Measurements from ENCODE around the gene RNF207. TPM values are rescaled to one million over a fixed set of nuclear protein-coding genes. Genes with fewer than 3 reads are reported as not detected.
A peak's percentile ranks its signal among the peaks of the same experiment; 100 is the strongest.

Gene RNF207
- total and polyA plus RNA-seq, 2 of the 8 experiments (the other 6 are each of a cell fraction or from before 2014, with no cell fraction given): 3.9 to 5.4 TPM

DNA sequence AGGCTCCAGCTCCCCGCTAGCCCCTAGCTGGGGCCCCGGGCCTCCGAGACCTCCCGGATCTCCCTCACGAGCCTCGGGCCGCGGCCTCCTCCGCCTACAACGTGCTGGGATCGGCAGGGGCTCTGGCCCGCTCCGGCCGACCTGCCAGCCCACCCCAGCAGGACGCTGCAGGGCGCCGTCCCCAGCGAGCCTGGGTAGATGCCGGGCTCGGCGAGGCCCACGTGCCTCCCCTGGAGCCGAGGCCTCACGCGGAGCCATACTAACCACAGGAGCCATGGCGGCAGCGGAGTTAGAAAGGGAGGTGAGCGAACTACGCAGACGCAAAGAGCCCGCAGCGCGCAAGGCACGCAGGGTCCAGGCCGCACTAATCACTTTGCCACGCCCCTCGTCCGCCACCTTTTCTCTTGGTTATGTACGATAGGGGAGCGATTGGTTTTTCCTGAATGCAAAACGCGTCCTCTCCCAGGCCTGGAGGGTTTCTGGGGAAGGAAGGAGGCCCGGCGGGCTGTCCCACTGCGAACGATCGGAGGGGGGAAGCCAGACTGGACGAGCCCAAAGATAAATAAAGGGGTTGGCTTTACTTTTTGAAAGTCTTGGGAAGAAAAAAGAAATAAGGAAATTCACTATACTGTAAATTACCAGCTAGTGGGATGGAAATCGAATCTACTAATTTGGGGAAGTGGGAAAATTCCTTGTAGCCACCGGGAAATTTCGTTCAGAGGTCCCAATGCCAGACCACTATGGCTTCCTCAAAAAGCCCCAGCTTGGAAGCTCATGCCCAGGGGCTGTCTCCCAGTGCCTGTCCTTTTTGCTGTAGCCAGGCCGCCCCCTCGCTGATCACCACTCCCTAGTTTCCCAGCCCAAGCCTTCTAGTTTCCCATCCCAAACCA lies 6.4 kb upstream of the RNF207 start, which contains the start of gene RPL22 (continued):
- TF ChIP-seq, protein P1, sequence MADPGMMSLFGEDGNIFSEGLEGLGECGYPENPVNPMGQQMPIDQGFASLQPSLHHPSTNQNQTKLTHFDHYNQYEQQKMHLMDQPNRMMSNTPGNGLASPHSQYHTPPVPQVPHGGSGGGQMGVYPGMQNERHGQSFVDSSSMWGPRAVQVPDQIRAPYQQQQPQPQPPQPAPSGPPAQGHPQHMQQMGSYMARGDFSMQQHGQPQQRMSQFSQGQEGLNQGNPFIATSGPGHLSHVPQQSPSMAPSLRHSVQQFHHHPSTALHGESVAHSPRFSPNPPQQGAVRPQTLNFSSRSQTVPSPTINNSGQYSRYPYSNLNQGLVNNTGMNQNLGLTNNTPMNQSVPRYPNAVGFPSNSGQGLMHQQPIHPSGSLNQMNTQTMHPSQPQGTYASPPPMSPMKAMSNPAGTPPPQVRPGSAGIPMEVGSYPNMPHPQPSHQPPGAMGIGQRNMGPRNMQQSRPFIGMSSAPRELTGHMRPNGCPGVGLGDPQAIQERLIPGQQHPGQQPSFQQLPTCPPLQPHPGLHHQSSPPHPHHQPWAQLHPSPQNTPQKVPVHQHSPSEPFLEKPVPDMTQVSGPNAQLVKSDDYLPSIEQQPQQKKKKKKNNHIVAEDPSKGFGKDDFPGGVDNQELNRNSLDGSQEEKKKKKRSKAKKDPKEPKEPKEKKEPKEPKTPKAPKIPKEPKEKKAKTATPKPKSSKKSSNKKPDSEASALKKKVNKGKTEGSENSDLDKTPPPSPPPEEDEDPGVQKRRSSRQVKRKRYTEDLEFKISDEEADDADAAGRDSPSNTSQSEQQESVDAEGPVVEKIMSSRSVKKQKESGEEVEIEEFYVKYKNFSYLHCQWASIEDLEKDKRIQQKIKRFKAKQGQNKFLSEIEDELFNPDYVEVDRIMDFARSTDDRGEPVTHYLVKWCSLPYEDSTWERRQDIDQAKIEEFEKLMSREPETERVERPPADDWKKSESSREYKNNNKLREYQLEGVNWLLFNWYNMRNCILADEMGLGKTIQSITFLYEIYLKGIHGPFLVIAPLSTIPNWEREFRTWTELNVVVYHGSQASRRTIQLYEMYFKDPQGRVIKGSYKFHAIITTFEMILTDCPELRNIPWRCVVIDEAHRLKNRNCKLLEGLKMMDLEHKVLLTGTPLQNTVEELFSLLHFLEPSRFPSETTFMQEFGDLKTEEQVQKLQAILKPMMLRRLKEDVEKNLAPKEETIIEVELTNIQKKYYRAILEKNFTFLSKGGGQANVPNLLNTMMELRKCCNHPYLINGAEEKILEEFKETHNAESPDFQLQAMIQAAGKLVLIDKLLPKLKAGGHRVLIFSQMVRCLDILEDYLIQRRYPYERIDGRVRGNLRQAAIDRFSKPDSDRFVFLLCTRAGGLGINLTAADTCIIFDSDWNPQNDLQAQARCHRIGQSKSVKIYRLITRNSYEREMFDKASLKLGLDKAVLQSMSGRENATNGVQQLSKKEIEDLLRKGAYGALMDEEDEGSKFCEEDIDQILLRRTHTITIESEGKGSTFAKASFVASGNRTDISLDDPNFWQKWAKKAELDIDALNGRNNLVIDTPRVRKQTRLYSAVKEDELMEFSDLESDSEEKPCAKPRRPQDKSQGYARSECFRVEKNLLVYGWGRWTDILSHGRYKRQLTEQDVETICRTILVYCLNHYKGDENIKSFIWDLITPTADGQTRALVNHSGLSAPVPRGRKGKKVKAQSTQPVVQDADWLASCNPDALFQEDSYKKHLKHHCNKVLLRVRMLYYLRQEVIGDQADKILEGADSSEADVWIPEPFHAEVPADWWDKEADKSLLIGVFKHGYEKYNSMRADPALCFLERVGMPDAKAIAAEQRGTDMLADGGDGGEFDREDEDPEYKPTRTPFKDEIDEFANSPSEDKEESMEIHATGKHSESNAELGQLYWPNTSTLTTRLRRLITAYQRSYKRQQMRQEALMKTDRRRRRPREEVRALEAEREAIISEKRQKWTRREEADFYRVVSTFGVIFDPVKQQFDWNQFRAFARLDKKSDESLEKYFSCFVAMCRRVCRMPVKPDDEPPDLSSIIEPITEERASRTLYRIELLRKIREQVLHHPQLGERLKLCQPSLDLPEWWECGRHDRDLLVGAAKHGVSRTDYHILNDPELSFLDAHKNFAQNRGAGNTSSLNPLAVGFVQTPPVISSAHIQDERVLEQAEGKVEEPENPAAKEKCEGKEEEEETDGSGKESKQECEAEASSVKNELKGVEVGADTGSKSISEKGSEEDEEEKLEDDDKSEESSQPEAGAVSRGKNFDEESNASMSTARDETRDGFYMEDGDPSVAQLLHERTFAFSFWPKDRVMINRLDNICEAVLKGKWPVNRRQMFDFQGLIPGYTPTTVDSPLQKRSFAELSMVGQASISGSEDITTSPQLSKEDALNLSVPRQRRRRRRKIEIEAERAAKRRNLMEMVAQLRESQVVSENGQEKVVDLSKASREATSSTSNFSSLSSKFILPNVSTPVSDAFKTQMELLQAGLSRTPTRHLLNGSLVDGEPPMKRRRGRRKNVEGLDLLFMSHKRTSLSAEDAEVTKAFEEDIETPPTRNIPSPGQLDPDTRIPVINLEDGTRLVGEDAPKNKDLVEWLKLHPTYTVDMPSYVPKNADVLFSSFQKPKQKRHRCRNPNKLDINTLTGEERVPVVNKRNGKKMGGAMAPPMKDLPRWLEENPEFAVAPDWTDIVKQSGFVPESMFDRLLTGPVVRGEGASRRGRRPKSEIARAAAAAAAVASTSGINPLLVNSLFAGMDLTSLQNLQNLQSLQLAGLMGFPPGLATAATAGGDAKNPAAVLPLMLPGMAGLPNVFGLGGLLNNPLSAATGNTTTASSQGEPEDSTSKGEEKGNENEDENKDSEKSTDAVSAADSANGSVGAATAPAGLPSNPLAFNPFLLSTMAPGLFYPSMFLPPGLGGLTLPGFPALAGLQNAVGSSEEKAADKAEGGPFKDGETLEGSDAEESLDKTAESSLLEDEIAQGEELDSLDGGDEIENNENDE (IDR thresholded peaks at IDR 0.05; ENCODE audit: insufficient replicate concordance, low read length): no peak
- no peak for TF ChIP-seq CBX5 (IDR thresholded peaks at IDR 0.05; ENCODE audit: low read depth, low read length)
- TF ChIP-seq PHF8 (conservative IDR thresholded peaks at IDR 0.05; ENCODE audit: low read depth, low read length): peak; percentile 90
- TF ChIP-seq CREB1 (IDR thresholded peaks at IDR 0.05): peak; percentile 72
- TF ChIP-seq RBBP5 (IDR thresholded peaks at IDR 0.05; ENCODE audit: borderline replicate concordance, low read depth, low read length): no peak
- TF ChIP-seq TCF12 (IDR thresholded peaks at IDR 0.05; ENCODE audit: low read depth, low read length): no peak
- TF ChIP-seq, protein P2, sequence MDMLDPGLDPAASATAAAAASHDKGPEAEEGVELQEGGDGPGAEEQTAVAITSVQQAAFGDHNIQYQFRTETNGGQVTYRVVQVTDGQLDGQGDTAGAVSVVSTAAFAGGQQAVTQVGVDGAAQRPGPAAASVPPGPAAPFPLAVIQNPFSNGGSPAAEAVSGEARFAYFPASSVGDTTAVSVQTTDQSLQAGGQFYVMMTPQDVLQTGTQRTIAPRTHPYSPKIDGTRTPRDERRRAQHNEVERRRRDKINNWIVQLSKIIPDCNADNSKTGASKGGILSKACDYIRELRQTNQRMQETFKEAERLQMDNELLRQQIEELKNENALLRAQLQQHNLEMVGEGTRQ (IDR thresholded peaks at IDR 0.05; ENCODE audit: low read length): peak; percentile 40; the same call in 1 of the 2 replicates
- TF ChIP-seq POU5F1 (IDR thresholded peaks at IDR 0.05; ENCODE audit: low read depth, low read length): 0 out of 2 replicates have a peak, but pooled peaks have one; percentile 31
- no peak for TF ChIP-seq BRCA1 (IDR thresholded peaks at IDR 0.05; ENCODE audit: low read depth, low read length)
